Measurements from ENCODE around the gene PPP1R27. TPM values are rescaled to one million over a fixed set of nuclear protein-coding genes. Genes with fewer than 3 reads are reported as not detected.

PPP1R27 gene
- total RNA-seq, 4 donors from 2014 or later, result not detected

- DNase-seq, result no peak
- Histone ChIP-seq H3K36me3 (no peaks in the 10 kb centered on the region), H3K9me3 (no peaks in the 10 kb centered on the region), H3K4me1 (peaks cover 0 to 23% (median 6%) of the 10 kb centered on the region in 4 donors), H3K27ac (no peak overlapping the region), H3K4me3 (no peak overlapping the region), H3K27me3 (peaks cover 0 to 36% of the 10 kb centered on the region in 2 donors)
- TF ChIP-seq CTCF (IDR thresholded peaks at IDR 0.05), result no peak
These were observed 32.6 kb downstream of the PPP1R27 start for GRCh38 chr17:81802048-81802758.

DNA sequence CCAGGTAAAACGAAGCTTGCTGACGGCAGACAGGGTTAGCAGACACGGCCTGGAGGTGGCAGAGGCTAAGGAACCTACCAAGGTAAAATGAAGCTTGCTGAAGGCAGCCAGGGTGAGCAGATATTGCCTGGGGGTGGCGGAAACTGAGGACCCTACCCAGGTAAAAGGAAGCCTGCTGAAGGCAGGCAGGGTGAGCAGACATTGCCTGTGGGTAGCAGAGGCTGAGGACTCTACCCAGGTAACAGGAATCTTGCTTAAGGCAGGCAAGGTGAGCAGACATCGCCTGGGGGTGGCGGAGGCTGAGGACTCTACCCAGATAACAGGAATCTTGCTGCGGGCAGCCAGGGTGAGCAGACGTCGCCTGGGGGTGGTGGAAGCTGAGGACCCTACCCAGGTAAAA, 33.5 kb downstream of the PPP1R27 start:
- no peak overlapping the region for H3K27ac ChIP-seq
- H3K36me3 ChIP-seq, result no peaks in the 10 kb centered on the region
- H3K9me3 ChIP-seq, result no peaks in the 10 kb centered on the region
- TF ChIP-seq POLR2A (IDR thresholded peaks at IDR 0.05) (no peak), CTCF (IDR thresholded peaks at IDR 0.05) (no peak)
- peaks cover 0 to 23% (median 6%) of the 10 kb centered on the region in 4 donors for H3K4me1 ChIP-seq
- DNase-seq, result no peak
- H3K4me3 ChIP-seq, result no peak overlapping the region
- peaks cover 0 to 36% of the 10 kb centered on the region in 2 donors for H3K27me3 ChIP-seq

DNA sequence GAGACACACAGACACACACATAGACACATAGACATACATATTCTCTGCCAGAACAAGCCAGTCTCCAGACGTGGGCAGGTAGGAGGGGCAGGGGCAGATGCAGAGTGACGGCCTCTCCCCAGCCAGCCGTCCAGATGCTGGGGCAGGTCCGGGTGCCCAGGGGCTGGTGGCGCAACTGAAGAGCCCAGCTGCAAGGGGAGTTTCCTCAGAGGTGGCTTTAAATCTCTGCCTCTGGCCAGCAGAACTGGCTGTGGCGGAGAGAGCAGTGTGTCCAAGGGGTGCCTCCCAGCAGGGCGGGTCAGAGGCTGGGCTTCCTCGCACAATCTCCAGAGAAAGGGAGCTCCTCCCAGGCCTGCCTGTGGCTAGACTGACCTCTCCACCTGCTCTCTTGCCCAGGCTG, 40.3 kb downstream of the PPP1R27 start:
- Histone ChIP-seq H3K27me3 (no peaks in the 10 kb centered on the region), H3K27ac (no peak overlapping the region), H3K36me3 (no peaks in the 10 kb centered on the region), H3K4me3 (no peak overlapping the region), H3K4me1 (no peaks in the 10 kb centered on the region), H3K9me3 (no peaks in the 10 kb centered on the region)
- TF ChIP-seq CTCF (IDR thresholded peaks at IDR 0.05) (no peak), POLR2A (IDR thresholded peaks at IDR 0.05) (no peak)
- DNase-seq, result no peak

DNA sequence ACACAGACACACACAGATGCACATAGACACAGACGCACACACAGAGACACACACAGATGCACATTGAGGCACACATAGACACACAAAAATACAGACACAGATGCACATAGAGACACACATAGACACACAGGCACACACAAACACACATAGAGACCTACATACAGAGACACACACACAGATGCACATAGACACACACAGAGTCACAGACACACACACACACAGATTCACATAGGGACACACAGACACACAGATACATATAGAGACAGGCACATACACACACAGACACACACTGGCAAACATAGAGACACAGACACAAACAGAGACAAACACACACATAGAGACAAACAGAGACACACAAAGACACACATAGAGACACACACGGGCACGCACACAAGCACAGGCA, 40.8 kb downstream of the PPP1R27 start:
- no peaks in the 10 kb centered on the region for H3K4me1 ChIP-seq
- DNase-seq, result no peak
- H3K27me3 ChIP-seq, result no peaks in the 10 kb centered on the region
- no peak overlapping the region for H3K4me3 ChIP-seq
- H3K9me3 ChIP-seq, result no peaks in the 10 kb centered on the region
- no peak overlapping the region for H3K27ac ChIP-seq
- no peaks in the 10 kb centered on the region for H3K36me3 ChIP-seq
- TF ChIP-seq POLR2A (IDR thresholded peaks at IDR 0.05) (no peak), CTCF (IDR thresholded peaks at IDR 0.05) (no peak)

DNA sequence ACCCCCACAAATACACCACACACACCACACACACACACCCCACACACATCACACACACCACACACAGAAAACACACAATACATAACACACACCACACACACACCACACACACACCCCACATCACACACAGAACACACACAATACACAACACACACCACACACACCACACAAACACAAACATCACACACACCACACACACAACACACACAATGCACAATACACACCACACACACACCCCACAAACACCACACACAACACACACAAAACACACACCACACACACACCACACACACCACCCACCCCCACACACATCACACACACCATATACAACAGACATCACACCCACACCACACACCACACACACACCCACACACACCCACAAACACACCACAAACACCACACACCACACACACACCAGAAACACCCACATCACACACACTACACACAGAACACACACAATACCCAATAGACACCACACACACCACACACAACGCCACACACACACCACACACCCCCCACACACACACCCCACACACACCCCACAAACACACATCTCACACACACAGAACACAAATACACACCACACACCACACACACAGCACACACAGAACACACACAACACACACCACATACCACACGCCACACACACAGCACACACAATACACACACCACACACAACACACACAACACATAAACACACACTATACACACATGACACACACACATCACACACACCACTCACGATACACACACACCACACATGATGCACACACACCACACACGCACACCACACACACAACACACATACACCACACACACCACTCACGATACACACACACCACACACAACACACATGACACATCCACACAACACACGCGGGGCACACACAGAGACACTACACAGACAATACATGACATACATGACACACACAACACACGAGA, 41.9 kb downstream of the PPP1R27 start:
- Histone ChIP-seq H3K27ac (no peak overlapping the region), H3K27me3 (no peaks in the 10 kb centered on the region)
- TF ChIP-seq POLR2A (IDR thresholded peaks at IDR 0.05), result no peak
- no peak for TF ChIP-seq CTCF (IDR thresholded peaks at IDR 0.05)

More for the DNA sequence above, 41.9 kb downstream of the PPP1R27 start:
- Histone ChIP-seq H3K4me3 (no peak overlapping the region), H3K4me1 (no peaks in the 10 kb centered on the region), H3K9me3 (no peaks in the 10 kb centered on the region), H3K36me3 (no peaks in the 10 kb centered on the region)
- no peak for DNase-seq

Other genes starting within 250 kb of the PPP1R27 start
- gene NPLOC4, start 197.9 kb downstream of the PPP1R27 start, total RNA-seq, result 100 to 1,000 TPM in 3 of 4 donors, 10 to 100 TPM in 1; 77.2 to 911 (median 122) TPM
- not detected for gene TSPAN10, start 197.9 kb downstream of the PPP1R27 start, total RNA-seq
- gene PDE6G, start 178.5 kb downstream of the PPP1R27 start, total RNA-seq, result not detected
- 10 to 100 TPM in 3 of 4 donors, 1 to 10 TPM in 1; 1.7 to 55.4 (median 41.9) TPM for gene OXLD1, start 168.4 kb downstream of the PPP1R27 start, total RNA-seq
- gene CCDC137, start 168.3 kb downstream of the PPP1R27 start, total RNA-seq, result 10 to 100 TPM; 13.9 to 27.2 (median 17.0) TPM
- 10 to 100 TPM; 33.5 to 45.4 (median 43.4) TPM for gene ARL16, start 151.3 kb downstream of the PPP1R27 start, total RNA-seq
- gene HGS, start 151.0 kb downstream of the PPP1R27 start, total RNA-seq, result 100 to 1,000 TPM; 118 to 186 (median 171) TPM
- 10 to 100 TPM; 65.6 to 99.9 (median 76.4) TPM for gene MRPL12, start 131.7 kb downstream of the PPP1R27 start, total RNA-seq
- gene SLC25A10, start 122.8 kb downstream of the PPP1R27 start, total RNA-seq, result 100 to 1,000 TPM in 1 of 4 donors, 10 to 100 TPM in 3; 37.1 to 109 (median 64.1) TPM
- 1 to 10 TPM in 1 of 4 donors, under 1 TPM in 1, not detected in 2; 0.67 to 1.1 TPM for gene GCGR, start 30.9 kb downstream of the PPP1R27 start, total RNA-seq
- 10 to 100 TPM; 19.6 to 47.9 (median 28.8) TPM for gene MCRIP1, start 1.8 kb downstream of the PPP1R27 start, total RNA-seq
- gene P4HB, start 25.5 kb upstream of the PPP1R27 start, total RNA-seq, result 1,000 to 10,000 TPM in 3 of 4 donors, 100 to 1,000 TPM in 1; 326 to 1,290 (median 1,196) TPM
- gene ARHGDIA, start 36.3 kb upstream of the PPP1R27 start, total RNA-seq, result 100 to 1,000 TPM; 282 to 475 (median 350) TPM
- gene ALYREF, start 56.5 kb upstream of the PPP1R27 start, total RNA-seq, result 10 to 100 TPM; 38.9 to 96.6 (median 45.3) TPM
- gene ANAPC11, start 56.7 kb upstream of the PPP1R27 start, total RNA-seq, result 100 to 1,000 TPM in 1 of 4 donors, 10 to 100 TPM in 3; 69.3 to 126 (median 85.1) TPM
- gene NPB, start 67.2 kb upstream of the PPP1R27 start, total RNA-seq, result 1 to 10 TPM in 1 of 4 donors, under 1 TPM in 1, not detected in 2; 0.76 to 1.6 TPM
- gene PCYT2, start 76.3 kb upstream of the PPP1R27 start, total RNA-seq, result 100 to 1,000 TPM in 3 of 4 donors, 10 to 100 TPM in 1; 67.7 to 297 (median 179) TPM
- 100 to 1,000 TPM in 2 of 4 donors, 10 to 100 TPM in 2; 82.5 to 130 (median 112) TPM for gene SIRT7, start 83.1 kb upstream of the PPP1R27 start, total RNA-seq
- gene MAFG, start 92.7 kb upstream of the PPP1R27 start, total RNA-seq, result 10 to 100 TPM; 19.8 to 38.3 (median 34.4) TPM
- gene PYCR1, start 102.2 kb upstream of the PPP1R27 start, total RNA-seq, result 10 to 100 TPM in 3 of 4 donors, 1 to 10 TPM in 1; 2.4 to 21.5 (median 20.2) TPM
- under 1 TPM in 1 of 4 donors, not detected in 3; 0.76 TPM for gene MYADML2, start 112.2 kb upstream of the PPP1R27 start, total RNA-seq
- gene NOTUM, start 126.1 kb upstream of the PPP1R27 start, total RNA-seq, result 1 to 10 TPM in 1 of 4 donors, not detected in 3; 1.2 TPM
- 10 to 100 TPM; 31.6 to 70.1 (median 49.9) TPM for gene ASPSCR1, start 142.6 kb upstream of the PPP1R27 start, total RNA-seq
- 100 to 1,000 TPM in 2 of 4 donors, 10 to 100 TPM in 2; 49.1 to 123 (median 91.8) TPM for gene CENPX, start 187.8 kb upstream of the PPP1R27 start, total RNA-seq
- 10 to 100 TPM; 15.5 to 74.3 (median 23.1) TPM for gene LRRC45, start 188.3 kb upstream of the PPP1R27 start, total RNA-seq
- gene RAC3, start 196.6 kb upstream of the PPP1R27 start, total RNA-seq, result 10 to 100 TPM in 2 of 4 donors, 1 to 10 TPM in 2; 4.6 to 20.6 (median 9.8) TPM
- gene DCXR, start 202.6 kb upstream of the PPP1R27 start, total RNA-seq, result 100 to 1,000 TPM in 2 of 4 donors, 10 to 100 TPM in 2; 68.5 to 104 (median 86.8) TPM
- 10 to 100 TPM; 42.9 to 65.7 (median 50.2) TPM for gene RFNG, start 216.8 kb upstream of the PPP1R27 start, total RNA-seq
- 100 to 1,000 TPM in 1 of 4 donors, 10 to 100 TPM in 3; 69.2 to 138 (median 88.5) TPM for gene GPS1, start 216.8 kb upstream of the PPP1R27 start, total RNA-seq
- gene DUS1L, start 230.8 kb upstream of the PPP1R27 start, total RNA-seq, result 100 to 1,000 TPM in 3 of 4 donors, 10 to 100 TPM in 1; 73.6 to 207 (median 122) TPM